Kidney tubule cell (primary cell): ENCODE measurements around the gene SRGAP3.

Experiments
- DNase-seq: peaks from one replicate; pipeline ENCODE4 v3.0.0-alpha.2; 2018; ENCODE audit warnings: low spot score

The SRGAP3 gene

DNA sequence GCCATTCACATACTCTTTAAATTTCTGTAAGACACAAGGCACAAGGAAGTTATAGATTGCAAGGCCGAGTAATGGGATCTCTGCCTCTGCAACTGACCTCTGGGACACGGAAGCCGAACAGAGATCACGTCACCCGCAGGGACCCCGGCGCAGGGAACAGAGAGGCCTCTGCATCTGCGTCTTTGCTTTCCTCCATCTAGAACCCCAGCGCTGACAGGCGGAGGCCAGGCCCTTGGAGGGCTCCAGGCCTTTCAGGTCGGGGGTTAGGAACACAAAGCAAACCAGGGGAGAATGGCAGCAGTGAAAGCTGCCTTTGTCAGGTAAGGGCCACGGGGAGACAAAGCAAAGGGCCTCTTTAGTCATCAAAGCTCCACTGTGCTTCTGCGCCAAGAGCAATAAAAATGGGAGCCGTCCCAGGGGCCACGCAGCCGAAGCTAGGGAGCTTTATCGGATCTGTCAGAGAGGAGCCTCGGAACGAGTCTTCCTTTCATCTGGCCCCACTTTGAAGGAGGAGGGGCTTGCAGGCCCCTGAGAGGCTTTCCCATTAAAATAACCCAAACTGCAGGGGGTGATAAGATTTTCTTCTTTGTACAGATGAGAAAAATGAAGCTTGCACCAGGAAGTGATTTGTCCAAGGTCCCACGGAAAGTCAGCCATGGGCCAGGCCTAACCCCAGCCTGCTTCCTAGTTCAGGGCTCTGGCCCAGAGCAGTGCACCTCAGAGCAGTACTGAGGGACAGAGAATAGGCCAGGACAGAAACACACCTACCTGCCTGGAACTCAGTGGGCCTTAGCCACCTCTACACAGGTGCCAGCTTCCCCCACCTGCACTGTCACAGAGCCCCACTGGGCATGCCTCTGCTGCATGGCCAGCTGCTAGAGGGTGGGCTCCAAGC lies 201.7 kb downstream of the SRGAP3 start:
- DNase-seq, result no peak

DNA sequence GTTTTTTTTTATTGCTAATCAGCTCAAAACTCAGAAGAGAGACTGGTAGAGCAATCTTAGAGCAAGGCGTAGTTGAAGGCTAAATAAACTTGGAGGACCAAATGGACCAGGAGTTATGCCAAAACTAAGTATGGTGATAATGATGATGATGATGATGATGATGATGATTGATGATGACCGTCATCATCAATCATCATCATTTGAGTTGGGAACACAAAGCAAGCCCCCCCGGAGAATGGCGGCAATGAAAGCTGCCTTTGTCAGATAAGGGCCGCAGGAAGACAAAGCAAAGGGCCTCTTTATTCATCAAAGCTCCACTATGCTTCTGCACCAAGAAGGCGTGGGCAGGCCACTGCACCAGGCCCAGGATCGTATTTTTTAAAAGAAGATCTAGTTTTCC lies 204.1 kb downstream of the SRGAP3 start:
- DNase-seq, result no peak

DNA sequence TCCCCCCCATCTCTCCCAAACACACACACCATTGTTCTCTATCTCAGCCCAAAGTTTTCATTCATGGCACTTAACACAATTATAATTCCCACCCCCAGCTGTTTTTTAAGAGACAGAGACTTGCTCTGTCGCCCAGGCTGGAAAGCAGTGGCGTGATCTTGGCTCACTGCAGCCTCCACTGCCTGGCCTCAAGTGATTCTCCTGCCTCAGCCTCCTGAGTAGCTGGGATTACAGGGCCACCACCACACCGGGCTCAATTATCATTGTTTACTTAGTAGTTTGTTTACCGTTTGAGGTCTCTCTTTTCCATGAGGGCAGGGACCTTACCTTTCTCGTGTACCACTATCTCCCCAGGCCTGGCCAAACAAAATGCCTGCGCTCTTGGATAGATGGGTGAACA lies 206.4 kb downstream of the SRGAP3 start:
- no peak for DNase-seq

- DNase-seq, result no peak
Observed at GRCh38 chr3:9041626-9042025, 207.8 kb downstream of the SRGAP3 start.

DNA sequence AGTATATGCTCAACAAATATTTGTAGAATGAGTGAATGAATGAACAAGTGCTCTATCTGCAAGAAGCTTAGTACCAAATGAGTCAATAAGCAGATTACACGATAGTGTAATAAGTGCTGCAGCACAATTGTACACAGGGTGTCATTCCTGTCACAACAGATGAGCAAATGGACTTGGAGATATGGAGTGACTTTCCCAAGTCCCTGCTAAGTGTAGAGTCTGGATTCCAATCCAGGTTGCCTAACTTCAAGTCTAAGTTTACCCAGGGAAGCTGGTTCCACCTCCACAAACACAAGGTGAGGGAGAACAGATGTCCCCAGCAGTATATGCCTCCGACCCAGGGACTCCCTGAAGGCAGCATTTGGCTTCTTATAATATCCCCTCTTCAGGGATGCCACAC lies 208.4 kb downstream of the SRGAP3 start:
- no peak for DNase-seq

- no peak for DNase-seq
Observed at GRCh38 chr3:9037144-9037711, 212.2 kb downstream of the SRGAP3 start.

GRCh38 chr3:9036404-9037131 lies 212.9 kb downstream of the SRGAP3 start:
- no peak for DNase-seq

DNA sequence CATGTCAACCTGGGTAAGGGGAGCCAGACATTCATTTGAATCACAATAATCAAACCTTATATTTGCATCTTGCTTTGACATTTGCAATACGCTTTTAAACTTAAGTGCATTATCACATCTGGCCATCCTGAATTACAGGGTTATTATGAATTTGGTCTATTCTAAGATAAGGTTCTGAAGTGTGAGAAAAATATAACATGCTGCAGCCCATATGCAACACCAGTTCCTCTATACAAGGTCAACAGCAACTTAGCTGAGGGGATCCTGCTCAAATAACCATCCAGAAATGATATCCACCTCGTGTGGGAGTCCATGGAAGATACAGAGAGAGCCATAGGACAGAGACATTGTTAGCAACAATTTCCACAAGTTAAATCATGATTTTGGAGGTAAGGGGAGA lies 213.5 kb downstream of the SRGAP3 start:
- no peak for DNase-seq

DNA sequence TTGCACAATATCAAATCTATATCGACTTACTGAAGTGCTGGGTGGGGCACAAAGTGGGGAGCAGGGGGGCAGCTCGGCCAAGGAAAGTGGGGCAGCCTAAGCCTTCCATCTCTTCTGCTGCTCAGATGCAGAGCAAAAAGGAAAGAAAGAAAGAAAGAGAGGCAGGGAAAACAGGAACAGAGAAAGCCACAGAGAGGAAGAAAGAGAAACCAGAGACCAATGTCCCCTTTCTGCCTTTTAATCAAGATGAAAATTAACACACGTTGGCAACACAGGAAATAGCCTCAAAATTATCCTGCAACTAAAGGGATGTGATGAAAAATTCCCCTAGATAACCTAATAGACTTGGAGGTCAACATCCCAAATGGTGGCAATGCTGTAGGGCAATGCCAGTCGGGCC lies 214.0 kb downstream of the SRGAP3 start:
- no peak for DNase-seq

GRCh38 chr3:9033867-9034266 lies 215.6 kb downstream of the SRGAP3 start:
- no peak for DNase-seq

GRCh38 chr3:9032231-9032777 lies 217.1 kb downstream of the SRGAP3 start:
- DNase-seq, result peak; percentile 12

DNA sequence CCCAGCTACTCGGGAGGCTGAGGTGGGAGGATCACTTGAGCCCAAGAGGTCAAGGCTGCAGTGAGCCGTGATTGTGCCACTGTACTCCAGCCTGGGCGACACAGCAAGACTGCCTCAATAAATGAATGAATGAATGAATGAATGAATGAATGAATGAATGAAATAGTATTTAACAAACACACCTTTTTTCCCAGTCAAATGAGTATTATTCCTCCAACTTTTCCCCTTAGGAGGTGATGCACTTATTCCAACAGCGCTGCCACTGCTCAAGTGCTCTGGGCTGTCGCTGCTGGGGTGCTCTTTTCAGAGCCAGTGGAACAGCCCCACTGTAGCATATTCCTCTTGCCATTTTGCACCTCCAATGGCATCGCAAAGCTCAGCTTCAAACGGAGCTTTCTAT lies 219.4 kb downstream of the SRGAP3 start:
- DNase-seq, result no peak

- no peak for DNase-seq
Observed at GRCh38 chr3:9028134-9028533, 221.3 kb downstream of the SRGAP3 start.

DNA sequence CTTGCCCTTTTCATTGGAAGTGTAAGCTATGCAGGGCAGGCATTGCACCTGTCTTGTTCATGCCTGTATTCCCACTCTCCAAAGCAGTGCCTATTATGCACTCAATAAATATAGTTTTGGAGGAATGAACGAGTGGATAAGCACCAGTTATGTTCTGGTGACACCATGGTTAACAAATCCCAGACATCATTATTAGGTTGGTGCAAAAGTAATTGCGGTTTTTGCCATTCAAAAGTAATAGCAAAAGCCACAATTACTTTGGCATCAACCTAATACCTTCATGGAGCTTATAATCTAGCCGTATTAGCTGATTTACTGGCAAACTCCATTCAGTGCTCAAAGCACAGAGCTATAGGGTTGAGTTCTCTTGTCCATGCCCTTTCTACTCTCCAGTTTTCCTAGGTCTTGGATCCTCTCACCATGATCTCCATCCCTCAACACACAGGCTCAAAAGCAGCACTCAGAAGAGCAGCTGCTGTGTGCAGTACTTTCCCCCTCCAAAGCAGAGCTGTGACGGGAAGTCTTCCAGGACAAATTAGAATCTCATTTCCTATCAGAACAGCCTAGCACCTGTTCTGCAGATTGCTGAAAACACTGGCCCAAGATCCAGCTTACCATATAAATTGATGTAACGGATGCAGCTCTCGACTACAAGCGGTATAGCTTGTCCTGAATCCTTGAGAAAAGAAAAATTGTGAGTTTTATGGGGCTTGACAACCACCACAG lies 223.0 kb downstream of the SRGAP3 start:
- DNase-seq, result no peak

- no peak for DNase-seq
Observed at GRCh38 chr3:9024341-9024740, 225.1 kb downstream of the SRGAP3 start.

GRCh38 chr3:9023226-9023590 lies 226.2 kb downstream of the SRGAP3 start:
- DNase-seq, result no peak

GRCh38 chr3:9022305-9023225 lies 226.9 kb downstream of the SRGAP3 start:
- no peak for DNase-seq

DNA sequence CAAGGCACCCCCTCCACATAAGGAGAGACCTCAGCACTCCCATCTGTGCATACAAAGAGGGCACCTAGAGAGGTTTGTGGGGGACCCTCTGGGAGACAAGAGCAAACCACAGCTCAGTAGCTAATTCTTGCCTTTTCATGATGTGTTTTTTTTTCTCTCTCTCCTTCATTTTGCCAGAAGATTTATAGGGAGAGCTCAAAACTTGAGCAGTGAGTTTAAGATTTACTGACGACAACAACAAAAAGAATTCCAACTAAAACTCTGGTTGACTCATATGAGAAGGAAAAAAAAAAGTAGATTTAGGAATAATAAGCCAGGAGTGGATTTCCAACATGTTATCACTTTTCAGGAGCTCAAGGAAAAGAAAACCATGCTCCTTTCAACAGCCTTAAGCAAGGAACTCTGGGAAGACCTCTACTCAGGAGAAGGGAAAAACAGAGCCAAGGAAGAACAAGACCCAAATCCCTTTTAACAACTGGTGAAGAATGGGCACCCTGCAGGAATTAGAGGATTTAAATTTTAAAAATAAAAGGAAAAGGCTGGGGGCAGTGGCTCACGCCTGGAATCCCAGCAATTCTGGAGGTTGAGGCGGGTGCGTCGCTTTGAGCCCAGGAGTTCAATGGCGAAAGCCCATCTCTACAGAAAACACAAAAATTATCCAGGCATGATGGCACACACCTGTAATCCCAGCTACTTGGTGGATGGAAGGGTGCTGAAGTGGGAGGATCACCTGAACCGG lies 228.0 kb downstream of the SRGAP3 start:
- DNase-seq, result no peak

DNA sequence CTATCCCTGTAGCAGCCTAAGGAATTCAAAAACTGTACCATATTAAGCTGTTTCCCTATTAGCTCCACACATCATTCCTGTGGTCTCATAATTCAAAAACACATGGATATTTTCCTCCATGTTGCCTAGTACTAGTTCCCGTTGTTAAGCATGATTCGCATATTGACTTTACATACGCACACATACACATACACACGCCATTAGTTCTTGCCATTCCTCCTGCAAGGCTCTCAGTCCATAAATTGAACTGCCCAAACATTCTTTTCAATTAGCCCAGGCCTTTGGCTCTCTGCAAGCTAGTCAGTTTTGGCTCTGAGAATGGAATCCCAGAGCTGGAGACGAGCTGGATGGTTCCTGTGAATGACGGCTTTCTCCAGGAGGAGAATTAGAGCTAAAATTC lies 229.0 kb downstream of the SRGAP3 start:
- no peak for DNase-seq

GRCh38 chr3:9019259-9019961 lies 230.0 kb downstream of the SRGAP3 start:
- DNase-seq, result no peak
